Esophagus squamous epithelium (tissue), 5 donors: Measurements from ENCODE around the gene EPHA4. TPM values are rescaled to one million over a fixed set of nuclear protein-coding genes. Genes with fewer than 3 reads are reported as not detected.

Source experiments
- DNase-seq: peaks from one replicate; lab custom pipeline; 2025; lab: John Stamatoyannopoulos, UW
- H3K27ac ChIP-seq, 4 donors: fragments of 200-600 bp; sonication (generic); one replicate each; pipeline ENCODE4 v1.5.1; 2016 to 2019; ENCODE audit warnings: mild to moderate bottlenecking in 1 of 4
- H3K27me3 ChIP-seq, 4 donors: fragments of 200-600 bp; sonication (generic); 1 replicate in 3 of 4; 2 replicates in 1 of 4; pipeline versions ENCODE4 v1.5.1 to v1.6.0; 2017 to 2021; ENCODE audit warnings: antibody characterized with exemption in 1 of 4
- H3K36me3 ChIP-seq, 3 donors: fragments of 200-600 bp; sonication (generic); one replicate each; pipeline ENCODE4 v1.5.1; 2016 to 2019
- H3K4me1 ChIP-seq, 3 donors: fragments of 200-600 bp; sonication (generic); one replicate each; pipeline ENCODE4 v1.5.1; 2017 to 2019
- H3K4me3 ChIP-seq, 4 donors: fragments of 200-600 bp; sonication (generic); 1 replicate in 3 of 4; 2 replicates in 1 of 4; pipeline ENCODE4 v1.5.1; 2016 to 2019; ENCODE audit warnings: mild to moderate bottlenecking in 2 of 4, moderate library complexity in 1 of 4
- H3K9me3 ChIP-seq, 3 donors: fragments of 200-600 bp; sonication (generic); one replicate each; pipeline ENCODE4 v1.5.1; 2016 to 2019
- CTCF ChIP-seq, 6 experiments: fragments of 450-650 bp in 4 of 6; fragments of 200-600 bp in 2 of 6; sonication (generic) in 2 of 6; IDR thresholded peaks; one replicate each; pipeline ENCODE4 v1.5.1; 2016 to 2019; ENCODE audit warnings: antibody characterized with exemption in 6 of 6, mild to moderate bottlenecking in 4 of 6, moderate library complexity in 4 of 6
- POLR2A ChIP-seq, 4 donors: fragments of 450-650 bp; IDR thresholded peaks; one replicate each; pipeline ENCODE4 v1.6.1; 2017; ENCODE audit warnings: antibody characterized with exemption in 4 of 4, mild to moderate bottlenecking in 4 of 4, moderate library complexity in 3 of 4
- WGBS, 2 donors: methylation state at CpG; one replicate each; pipeline ENCODE4 v1.1.5; 2018; 5-methylcytosine and 5-hydroxymethylcytosine counted together
- intact Hi-C: fragments of 100-400 bp; cut with DNase I; formaldehyde crosslinking; loops from one replicate; pipeline ENCODE4 v1.15.0; 2022
- total RNA-seq, 4 donors: library from RNA; depleted of rRNA; stranded (reverse); fragments of >200 nt; gene quantifications; one replicate each; pipeline ENCODE4 v1.1.0, GENCODE V29; 2016
- donor health status: DM: yes; HTN: yes; CAD: no.

Gene EPHA4
- total RNA-seq, 4 donors from 2014 or later: 5.9 to 30.3 (median 25.2) TPM

DNA sequence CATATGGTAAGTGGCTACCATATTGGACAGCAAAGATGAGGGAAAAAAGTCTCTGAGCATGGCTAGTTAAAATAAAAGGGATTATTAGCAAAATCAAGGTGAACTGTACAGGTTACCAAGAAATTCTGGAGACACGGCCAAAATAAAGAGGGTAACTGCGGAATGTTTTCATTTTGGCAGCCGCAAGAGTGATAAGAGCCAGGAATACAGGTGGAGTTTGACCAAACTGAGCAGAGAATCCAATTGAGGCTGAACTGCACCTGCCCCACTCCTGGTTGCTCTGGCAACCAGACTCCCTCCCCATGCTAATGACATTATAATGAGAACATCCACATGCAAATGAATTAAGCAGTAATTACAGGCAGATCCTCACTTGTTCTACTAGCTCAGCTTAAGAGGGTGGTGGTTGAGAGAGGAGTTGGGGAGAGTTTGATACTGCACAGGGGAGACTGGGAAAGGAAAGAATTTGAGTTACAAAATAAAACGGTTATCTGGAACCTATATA, 18.8 kb upstream of the EPHA4 start:
- Histone ChIP-seq H3K27me3 (no peaks in the 10 kb centered on the region), H3K9me3 (no peaks in the 10 kb centered on the region), H3K4me1 (no peaks in the 10 kb centered on the region), H3K36me3 (no peaks in the 10 kb centered on the region), H3K4me3 (no peak overlapping the region), H3K27ac (no peak overlapping the region)
- intact Hi-C loops: no loop called here
- TF ChIP-seq POLR2A (IDR thresholded peaks at IDR 0.05) (no peak), CTCF (IDR thresholded peaks at IDR 0.05) (no peak)
- WGBS, 2 donors: 66 to 70% methylated on average over 4 of the region's 4 CpGs
- DNase-seq: no peak

DNA sequence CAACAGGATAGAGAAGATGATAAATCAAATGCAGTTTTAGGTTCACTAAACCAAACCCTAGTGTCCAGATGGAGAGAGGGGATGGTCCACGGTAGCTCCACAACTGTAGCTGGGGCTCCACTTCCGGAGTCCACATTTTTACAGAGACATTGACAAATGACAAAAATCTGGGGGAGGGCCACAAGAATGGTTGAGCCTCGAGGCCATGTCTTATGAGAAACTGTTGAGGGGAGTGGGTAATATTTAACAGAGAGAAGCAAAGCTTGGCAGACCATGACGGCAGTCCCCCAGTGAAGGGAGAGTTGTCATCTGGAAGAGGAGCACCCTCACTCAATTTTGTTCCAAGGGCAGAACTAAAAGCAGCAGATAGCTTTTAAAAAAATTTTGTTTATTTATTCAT, 17.6 kb upstream of the EPHA4 start:
- DNase-seq: no peak
- H3K27me3 ChIP-seq: peaks cover 0 to 6% (median 0%) of the 10 kb centered on the region in 4 donors
- H3K9me3 ChIP-seq: no peaks in the 10 kb centered on the region
- no peak overlapping the region for H3K27ac ChIP-seq
- H3K36me3 ChIP-seq: no peaks in the 10 kb centered on the region
- no peaks in the 10 kb centered on the region for H3K4me1 ChIP-seq
- no peak overlapping the region for H3K4me3 ChIP-seq
- TF ChIP-seq POLR2A (IDR thresholded peaks at IDR 0.05) (no peak), CTCF (IDR thresholded peaks at IDR 0.05) (no peak)
- WGBS, 2 donors: 50 to 58% methylated on average over 4 of the region's 4 CpGs
- intact Hi-C loops: no loop called here

- 71 to 77% methylated on average over 10 of the region's 10 CpGs for WGBS, 2 donors
- Histone ChIP-seq H3K27ac (no peak overlapping the region), H3K36me3 (no peaks in the 10 kb centered on the region), H3K4me3 (no peak overlapping the region), H3K9me3 (no peaks in the 10 kb centered on the region), H3K4me1 (no peaks in the 10 kb centered on the region), H3K27me3 (peaks cover 0 to 12% (median 0%) of the 10 kb centered on the region in 4 donors)
- DNase-seq: no peak
- TF ChIP-seq POLR2A (IDR thresholded peaks at IDR 0.05): no peak
- TF ChIP-seq CTCF (IDR thresholded peaks at IDR 0.05): no peak
- intact Hi-C loops: no loop called here
Measured at GRCh38 chr2:221588306-221588985, 16.3 kb upstream of the EPHA4 start.

GRCh38 chr2:221581986-221582385, 9.9 kb upstream of the EPHA4 start:
- H3K4me1 ChIP-seq: no peaks in the 10 kb centered on the region
- WGBS, 2 donors: 75 to 85% methylated on average over 1 of the region's 1 CpG
- no peak for DNase-seq
- no peak overlapping the region for H3K27ac ChIP-seq
- no peak overlapping the region for H3K4me3 ChIP-seq
- TF ChIP-seq CTCF (IDR thresholded peaks at IDR 0.05) (no peak), POLR2A (IDR thresholded peaks at IDR 0.05) (no peak)
- H3K36me3 ChIP-seq: no peaks in the 10 kb centered on the region
- peaks cover 0 to 41% (median 0%) of the 10 kb centered on the region in 4 donors for H3K27me3 ChIP-seq
- intact Hi-C loops: no loop called here
- no peaks in the 10 kb centered on the region for H3K9me3 ChIP-seq

GRCh38 chr2:221574231-221574570, 2.1 kb upstream of the EPHA4 start:
- DNase-seq: no peak
- WGBS, 2 donors: 10 to 19% methylated on average over 7 of the region's 7 CpGs
- no peaks in the 10 kb centered on the region for H3K9me3 ChIP-seq
- intact Hi-C loops: loop anchor here (5.0 to 10.0 kb wide), 2 partner anchors 887 to 1829 kb away; no protein-coding TSS in a partner anchor
- H3K27me3 ChIP-seq: peaks cover 0 to 82% (median 9%) of the 10 kb centered on the region in 4 donors
- peak overlapping the region; percentile 70 to 87 (median 79) for H3K4me3 ChIP-seq
- H3K4me1 ChIP-seq: peaks cover 13 to 53% (median 15%) of the 10 kb centered on the region in 3 donors
- peak overlapping the region in 2 of 4 donors; percentile 86 for H3K27ac ChIP-seq
- H3K36me3 ChIP-seq: no peaks in the 10 kb centered on the region
- TF ChIP-seq CTCF (IDR thresholded peaks at IDR 0.05) (no peak), POLR2A (IDR thresholded peaks at IDR 0.05) (no peak)
